ENCODE data around the gene ZNF155.

DNA sequence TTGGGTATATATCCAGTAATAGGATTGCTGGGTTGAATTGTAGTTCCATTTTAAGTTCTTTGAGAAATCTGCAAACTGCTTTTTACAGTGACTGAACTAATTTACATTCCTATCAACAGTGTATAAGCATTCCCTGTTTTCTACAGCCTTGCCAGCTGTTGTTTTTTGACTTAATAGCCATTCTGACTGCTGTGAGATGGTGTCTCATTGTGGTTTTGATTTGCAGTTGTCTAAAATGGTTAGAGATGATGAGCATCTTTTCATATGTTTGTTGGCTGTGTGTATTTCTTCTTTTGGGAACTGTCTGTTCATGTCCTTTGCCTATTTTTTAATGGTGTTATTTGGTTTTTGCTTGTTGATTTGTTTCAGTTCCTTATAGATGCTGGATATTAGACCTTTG lies 37.2 kb downstream of the ZNF155 start:
- TF ChIP-seq, protein P1, sequence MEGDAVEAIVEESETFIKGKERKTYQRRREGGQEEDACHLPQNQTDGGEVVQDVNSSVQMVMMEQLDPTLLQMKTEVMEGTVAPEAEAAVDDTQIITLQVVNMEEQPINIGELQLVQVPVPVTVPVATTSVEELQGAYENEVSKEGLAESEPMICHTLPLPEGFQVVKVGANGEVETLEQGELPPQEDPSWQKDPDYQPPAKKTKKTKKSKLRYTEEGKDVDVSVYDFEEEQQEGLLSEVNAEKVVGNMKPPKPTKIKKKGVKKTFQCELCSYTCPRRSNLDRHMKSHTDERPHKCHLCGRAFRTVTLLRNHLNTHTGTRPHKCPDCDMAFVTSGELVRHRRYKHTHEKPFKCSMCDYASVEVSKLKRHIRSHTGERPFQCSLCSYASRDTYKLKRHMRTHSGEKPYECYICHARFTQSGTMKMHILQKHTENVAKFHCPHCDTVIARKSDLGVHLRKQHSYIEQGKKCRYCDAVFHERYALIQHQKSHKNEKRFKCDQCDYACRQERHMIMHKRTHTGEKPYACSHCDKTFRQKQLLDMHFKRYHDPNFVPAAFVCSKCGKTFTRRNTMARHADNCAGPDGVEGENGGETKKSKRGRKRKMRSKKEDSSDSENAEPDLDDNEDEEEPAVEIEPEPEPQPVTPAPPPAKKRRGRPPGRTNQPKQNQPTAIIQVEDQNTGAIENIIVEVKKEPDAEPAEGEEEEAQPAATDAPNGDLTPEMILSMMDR (IDR thresholded peaks at IDR 0.05; ENCODE audit: extremely low read depth in 1 of 2, insufficient read depth in 1 of 2, low read depth in 1 of 2, low read length in 2 of 2) = no peak
- TF ChIP-seq POLR2A (IDR thresholded peaks at IDR 0.05; ENCODE audit: low read depth, low read length) (no peak), FOS (IDR thresholded peaks at IDR 0.05; ENCODE audit: borderline replicate concordance, insufficient read depth, low read length) (no peak), EZH2 (IDR thresholded peaks at IDR 0.05; ENCODE audit: borderline replicate concordance, low read depth, low read length, severe bottlenecking) (no peak)

Measured in endothelial cell of umbilical vein (primary cell).